ENCODE data around the gene DNAH1.

The DNAH1 gene

GRCh38 chr3:52367891-52368880 is 52.1 kb downstream of the DNAH1 start:
- peak; percentile 14 to 85 (median 57) for DNase-seq
- intact Hi-C loops (cut with DNase I): no loop called here

- DNase-seq: no peak
- intact Hi-C loops (cut with DNase I): no loop called here
Observed at GRCh38 chr3:52370531-52370930, 54.4 kb downstream of the DNAH1 start.

GRCh38 chr3:52372822-52373504 is 56.8 kb downstream of the DNAH1 start:
- DNase-seq: peak in 35 of 42 donors; percentile 19 to 70 (median 37)
- intact Hi-C loops (cut with DNase I): no loop called here

- no peak for DNase-seq
- intact Hi-C loops (cut with DNase I): no loop called here
Observed at GRCh38 chr3:52373676-52374075, 57.6 kb downstream of the DNAH1 start.

- intact Hi-C loops (cut with DNase I): no loop called here
- no peak for DNase-seq
Observed at GRCh38 chr3:52374173-52374572, 58.1 kb downstream of the DNAH1 start.

- intact Hi-C loops (cut with DNase I): no loop called here
- DNase-seq: peak in 13 of 42 donors; percentile 13 to 76 (median 39)
Observed at GRCh38 chr3:52379610-52380009, 63.5 kb downstream of the DNAH1 start.

- DNase-seq: no peak
- intact Hi-C loops (cut with DNase I): no loop called here
Observed at GRCh38 chr3:52380023-52380422, 63.9 kb downstream of the DNAH1 start.

GRCh38 chr3:52381623-52382022 is 65.5 kb downstream of the DNAH1 start:
- DNase-seq: no peak
- intact Hi-C loops (cut with DNase I): no loop called here

- DNase-seq: no peak
Observed at GRCh38 chr3:52383446-52383845, 67.3 kb downstream of the DNAH1 start.

GRCh38 chr3:52384019-52384761 is 68.1 kb downstream of the DNAH1 start:
- DNase-seq: no peak
- intact Hi-C loops (cut with DNase I): no loop called here

More at GRCh38 chr3:52383446-52383845, 67.3 kb downstream of the DNAH1 start:
- intact Hi-C loops (cut with DNase I): no loop called here

- intact Hi-C loops (cut with DNase I): no loop called here
- DNase-seq: no peak
Observed at GRCh38 chr3:52385157-52385556, 69.0 kb downstream of the DNAH1 start.

GRCh38 chr3:52387481-52387880 is 71.4 kb downstream of the DNAH1 start:
- DNase-seq: no peak
- intact Hi-C loops (cut with DNase I): no loop called here

- intact Hi-C loops (cut with DNase I): no loop called here
- no peak for DNase-seq
Observed at GRCh38 chr3:52388348-52388821, 72.3 kb downstream of the DNAH1 start.

- intact Hi-C loops (cut with DNase I): no loop called here
- DNase-seq: no peak
Observed at GRCh38 chr3:52388933-52389332, 72.8 kb downstream of the DNAH1 start.

- intact Hi-C loops (cut with DNase I): no loop called here
- DNase-seq: no peak
Observed at GRCh38 chr3:52391096-52391495, 75.0 kb downstream of the DNAH1 start.

- no peak for DNase-seq
Observed at GRCh38 chr3:52392216-52392930, 76.3 kb downstream of the DNAH1 start.

GRCh38 chr3:52393131-52393807 is 77.2 kb downstream of the DNAH1 start:
- DNase-seq: no peak

More at GRCh38 chr3:52392216-52392930, 76.3 kb downstream of the DNAH1 start:
- intact Hi-C loops (cut with DNase I): no loop called here

More at GRCh38 chr3:52393131-52393807, 77.2 kb downstream of the DNAH1 start:
- intact Hi-C loops (cut with DNase I): no loop called here
